Measurements from ENCODE around the gene SLA2. TPM values are rescaled to one million over a fixed set of nuclear protein-coding genes. Genes with fewer than 3 reads are reported as not detected.
"Not testable (repeated sequence)": the region's sequence is repeated elsewhere in the genome, so short reads cannot be mapped to it uniquely, and the experiment has no call there.

The SLA2 gene
- total RNA-seq, 1 donor from 2014 or later = 0.21 TPM

DNA sequence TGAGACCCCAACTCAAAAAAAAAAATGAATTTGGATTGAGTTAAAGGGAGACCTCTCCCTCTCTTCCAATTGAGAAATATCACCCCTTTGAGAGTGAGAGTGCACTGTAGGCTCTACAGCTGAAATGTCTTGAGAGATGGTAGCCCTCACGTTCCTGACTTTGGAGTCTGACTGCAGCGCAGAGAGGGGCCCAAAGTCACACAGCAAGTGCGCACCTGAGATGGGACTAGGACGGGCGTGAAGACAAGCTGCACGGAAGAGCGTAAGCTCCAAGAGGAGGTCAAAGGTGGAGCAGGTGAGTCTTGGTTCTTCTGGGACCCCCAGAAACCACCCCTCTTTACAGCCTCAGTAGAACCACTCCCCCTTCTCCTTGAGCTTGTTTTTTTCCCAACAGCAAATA lies 643 bp downstream of the SLA2 start:
- no peak for DNase-seq

DNA sequence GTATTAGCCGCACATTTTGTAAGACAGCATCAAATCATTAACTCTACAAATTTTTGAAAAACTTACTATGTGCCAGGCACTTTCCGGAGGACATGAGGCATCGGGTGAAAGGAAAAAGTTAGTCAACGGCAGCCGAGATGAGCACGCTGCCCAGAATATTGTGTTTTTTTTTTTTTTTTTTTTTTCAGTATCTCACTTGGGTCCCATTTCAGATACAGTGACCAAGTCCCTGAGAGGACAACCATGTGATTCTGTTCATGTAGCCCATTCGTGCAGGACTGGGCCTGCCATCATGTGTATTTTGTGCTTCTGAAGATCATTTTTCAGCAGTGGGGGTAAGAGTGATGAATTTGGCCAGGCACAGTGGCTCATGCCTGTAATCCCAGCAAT lies 1.3 kb downstream of the SLA2 start:
- no peak for DNase-seq

DNA sequence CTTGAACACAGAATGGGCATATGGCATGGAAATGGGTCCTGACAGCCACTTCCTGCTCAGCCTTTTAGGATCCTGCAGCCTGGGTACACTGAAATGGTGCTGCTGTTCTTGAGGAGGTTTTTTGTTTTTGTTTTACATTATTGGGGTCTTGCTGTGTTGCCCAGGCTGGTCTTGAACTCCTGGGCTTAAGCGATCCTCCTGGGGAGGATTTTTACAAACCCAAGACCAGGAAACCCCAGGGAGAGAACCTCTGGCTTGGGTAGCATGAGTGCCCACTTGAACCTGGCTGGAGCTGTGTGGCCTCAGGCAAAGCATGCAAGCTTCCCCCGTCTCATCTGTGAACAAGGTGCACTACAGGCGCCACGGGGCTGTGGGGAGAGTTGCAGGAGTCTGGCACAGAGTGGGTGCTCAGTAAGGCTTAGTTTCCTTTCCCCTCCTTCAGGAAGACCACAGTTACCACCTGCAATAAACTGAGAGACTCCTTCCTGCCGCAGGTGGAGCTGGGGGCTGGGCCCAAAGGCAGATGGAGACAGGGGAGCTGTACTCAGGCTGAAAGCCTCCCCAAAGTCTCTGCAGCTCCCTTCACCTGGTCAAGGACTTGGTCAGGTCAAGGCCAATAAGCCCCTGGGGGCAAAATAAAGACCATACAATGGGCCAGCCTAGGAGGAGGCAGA lies 1.8 kb downstream of the SLA2 start:
- DNase-seq = no peak

DNA sequence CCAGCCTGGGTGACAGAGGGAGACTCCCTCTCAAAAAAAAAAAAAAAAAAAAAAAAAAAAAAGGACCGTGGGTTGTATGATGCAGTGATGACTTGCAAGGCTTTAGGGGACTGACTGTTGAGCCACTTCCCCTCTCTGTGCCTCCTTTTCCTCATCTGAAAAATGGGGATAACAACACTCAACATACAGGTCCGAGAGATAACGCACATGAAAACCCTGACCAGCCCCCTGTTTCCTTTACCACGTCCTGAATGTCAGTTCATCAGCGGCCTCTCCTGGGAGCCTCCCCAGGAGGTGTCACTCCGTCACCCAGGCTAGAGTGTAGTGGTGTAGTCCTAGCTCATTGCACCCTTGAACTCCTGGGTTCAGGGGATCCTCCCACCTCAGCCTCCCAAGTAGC lies 3.9 kb downstream of the SLA2 start:
- no peak for DNase-seq

DNA sequence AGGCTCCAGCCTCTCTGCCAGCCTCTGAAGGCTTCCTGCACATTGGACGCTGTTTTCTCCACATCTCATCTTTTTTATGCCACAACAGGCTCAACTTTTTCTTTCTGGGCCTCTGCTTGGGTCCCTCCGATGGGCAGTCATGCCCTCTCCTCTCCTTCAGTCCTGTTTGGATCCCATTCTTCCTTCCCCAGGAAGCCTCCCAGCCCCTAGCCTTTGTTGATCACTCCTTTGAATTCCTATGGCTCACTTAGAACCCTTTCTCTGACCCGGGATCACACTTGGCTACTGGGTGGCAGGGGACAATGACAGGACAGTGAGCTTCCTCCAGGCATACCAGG lies 4.5 kb downstream of the SLA2 start:
- no peak for DNase-seq

DNA sequence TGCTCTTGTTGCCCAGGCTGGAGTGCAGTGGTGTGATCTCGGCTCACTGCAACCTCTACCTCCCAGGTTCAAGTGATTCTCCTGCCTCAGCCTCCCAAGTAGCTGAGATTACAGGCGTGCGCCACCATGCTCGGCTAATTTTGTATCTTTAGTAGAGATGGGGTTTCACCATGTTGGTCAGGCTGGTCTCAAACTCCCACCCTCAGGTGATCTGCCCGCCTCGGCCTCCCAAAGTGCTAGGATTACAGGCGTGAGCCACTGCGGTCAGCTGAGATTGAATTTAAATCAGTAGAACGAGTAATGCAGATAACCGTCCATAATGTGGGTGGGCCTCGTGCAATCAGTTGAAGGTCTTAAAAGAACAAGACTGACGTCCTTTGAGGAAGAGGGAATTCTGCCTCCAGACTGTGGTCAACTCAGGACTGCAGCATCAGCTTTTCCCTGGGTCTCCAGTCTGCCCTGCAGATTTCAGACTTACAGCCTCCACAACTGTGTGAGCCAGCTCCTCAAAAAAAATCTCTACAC lies 7.1 kb downstream of the SLA2 start:
- not testable (repeated sequence) for DNase-seq

DNA sequence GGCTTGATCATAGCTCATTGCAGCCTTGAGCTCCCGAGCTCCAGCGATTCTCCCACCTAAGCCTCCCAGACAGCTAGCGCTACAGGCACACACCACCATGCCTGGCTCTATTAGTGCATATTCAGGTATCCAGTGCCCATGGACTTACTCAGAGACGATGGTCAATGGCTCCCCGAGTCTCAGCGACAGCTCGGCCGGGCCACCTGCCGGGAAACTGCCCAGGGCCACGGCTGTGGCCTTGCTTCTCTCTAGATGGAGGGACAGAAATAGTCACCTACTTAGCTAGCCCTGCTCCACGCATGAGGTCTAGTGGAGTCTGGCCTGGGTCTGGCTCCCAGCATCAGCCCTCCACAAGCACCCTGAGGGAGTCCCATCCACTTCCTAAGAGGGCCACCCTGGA lies 11.7 kb downstream of the SLA2 start:
- no peak for DNase-seq

DNA sequence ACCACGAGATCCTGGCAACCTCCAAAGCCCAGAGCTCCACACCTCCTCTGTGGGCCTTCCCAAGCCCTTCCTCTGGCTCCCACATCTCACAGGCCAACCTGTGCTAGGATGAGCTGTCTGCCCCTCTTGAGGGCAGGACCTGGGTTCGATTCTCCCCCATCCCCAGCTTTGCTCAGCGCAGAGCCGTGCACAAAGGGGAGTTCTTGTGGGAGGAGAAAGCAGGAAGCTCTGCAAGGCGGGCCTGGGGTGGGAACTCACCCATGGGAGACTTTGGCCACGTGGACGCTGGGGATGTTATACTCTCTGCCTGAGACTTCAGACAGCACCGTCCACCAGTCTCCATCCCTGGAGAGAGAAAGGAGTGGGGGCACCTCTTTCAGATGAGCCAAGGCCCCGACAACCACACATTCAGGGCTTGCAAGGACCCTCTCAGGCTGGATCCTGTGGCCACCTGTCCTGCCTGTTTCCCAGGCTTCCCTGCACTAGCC lies 12.7 kb downstream of the SLA2 start:
- no peak for DNase-seq

DNA sequence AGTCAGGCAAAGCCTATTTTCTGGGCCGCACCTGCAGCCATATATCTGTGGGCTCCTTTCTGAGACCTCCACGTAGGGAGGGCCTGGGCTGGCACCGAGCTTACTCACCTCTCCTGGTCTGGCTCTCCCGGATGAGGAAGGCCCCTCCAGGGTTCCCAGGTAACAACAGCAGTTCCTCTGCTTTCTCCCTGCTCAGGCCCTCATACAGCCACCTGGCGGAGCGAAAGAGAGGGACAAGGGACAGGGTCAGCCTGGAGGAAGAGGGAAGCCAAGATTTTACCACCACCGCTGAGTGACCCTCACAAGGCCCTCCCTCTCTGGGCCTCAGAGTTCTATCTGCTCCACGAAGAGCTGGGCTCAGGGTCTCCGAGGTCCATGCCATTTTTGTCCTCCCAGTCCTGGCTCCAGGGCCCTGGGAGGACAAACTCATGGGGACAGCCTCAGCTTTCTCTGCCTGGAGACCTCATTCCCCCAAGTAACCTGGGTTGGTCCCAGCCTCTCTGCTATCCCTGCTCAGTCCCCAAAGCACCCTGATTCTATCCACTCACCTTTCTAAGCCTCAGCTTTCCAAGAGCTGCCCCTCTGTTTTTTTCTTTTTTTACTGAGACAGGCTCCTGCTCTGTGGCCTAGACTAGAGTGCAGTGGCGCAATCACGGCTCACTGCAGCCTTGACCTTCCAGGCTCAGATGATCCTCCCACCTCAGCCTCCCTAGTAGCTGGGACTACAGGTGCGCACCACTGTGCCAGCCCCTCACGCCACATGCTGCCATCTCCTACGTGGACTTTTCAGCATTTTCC lies 13.3 kb downstream of the SLA2 start:
- DNase-seq = no peak

DNA sequence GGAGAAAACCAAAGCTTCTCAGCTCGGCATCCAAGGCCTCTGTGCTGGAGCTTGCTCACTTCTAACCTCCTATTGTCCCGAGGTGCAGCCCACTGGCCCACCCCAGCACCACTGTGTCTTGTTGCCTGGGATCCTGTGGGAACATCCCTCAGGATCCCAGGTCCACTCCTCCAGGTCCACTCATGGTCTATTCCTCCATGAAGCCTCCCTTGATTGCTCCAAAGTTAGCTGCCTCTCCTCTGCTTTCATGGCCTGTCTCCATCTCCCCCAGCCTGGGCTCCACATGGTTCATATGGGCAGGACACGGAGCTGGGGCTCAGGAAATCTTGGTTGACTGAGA lies 13.9 kb downstream of the SLA2 start:
- DNase-seq = no peak

DNA sequence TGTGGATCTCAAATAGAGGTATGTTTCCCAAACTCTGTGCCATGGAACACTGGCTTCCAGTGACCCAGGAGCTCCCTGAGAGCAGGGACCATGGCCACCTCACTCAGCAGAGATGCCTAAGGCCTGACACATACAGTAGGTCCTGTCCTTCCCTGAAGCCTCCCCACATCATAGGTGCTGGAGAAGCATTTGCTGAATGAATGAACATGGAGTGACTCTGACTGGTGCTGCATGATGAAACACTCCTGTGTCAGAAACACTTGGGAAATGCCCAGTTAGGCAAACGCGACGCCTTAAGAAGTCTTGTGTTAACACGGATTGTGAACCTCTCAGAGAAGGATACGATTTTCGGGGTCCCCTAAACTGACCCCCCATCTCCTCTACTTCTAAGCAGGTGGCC lies 14.3 kb downstream of the SLA2 start:
- DNase-seq = no peak

DNA sequence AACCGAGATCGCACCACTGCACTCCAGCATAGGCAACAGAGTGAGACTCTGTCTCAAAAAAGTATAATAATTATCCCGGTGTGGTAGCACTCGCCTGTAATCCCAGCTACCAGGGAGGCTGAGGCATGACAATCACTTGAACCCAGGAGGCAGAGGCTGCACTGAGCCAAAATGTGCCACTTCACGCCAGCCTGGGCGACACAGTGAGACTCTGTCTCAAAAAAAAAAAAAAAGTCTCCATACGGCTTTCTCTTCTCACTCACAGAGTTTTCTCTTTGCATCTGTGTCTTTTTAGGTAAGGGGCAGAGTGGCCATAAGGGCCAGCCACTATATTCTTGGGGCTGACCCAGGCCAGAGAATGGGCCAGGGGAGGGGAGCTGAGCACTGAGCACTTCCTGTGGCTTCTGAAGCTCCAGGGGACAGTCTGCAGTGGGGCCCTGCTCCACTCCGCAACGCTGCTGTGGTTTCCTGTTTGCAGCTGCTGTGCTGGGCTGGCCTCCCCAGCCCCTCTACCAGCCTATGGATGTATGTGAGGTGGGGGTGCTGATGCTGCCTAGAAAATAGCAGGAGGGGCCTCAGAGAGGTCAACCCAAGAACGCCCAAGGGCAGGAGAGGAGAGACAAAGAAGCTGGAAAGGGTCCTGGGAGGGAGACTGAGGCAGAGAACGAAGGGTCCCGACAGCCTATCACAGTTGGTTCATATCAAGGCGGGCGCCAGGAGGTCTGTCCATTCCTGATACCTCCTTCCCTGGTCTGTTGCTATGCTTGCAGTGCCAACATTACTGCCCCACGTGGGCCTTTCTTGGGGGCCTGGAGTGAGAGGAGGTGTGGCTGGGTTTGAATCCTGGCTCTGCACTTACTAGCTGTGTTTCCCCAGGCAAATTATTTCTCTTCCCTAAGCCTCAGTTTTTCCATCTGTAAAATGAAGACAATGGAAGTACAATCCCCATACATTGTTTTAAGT lies 16.0 kb downstream of the SLA2 start:
- DNase-seq = no peak

DNA sequence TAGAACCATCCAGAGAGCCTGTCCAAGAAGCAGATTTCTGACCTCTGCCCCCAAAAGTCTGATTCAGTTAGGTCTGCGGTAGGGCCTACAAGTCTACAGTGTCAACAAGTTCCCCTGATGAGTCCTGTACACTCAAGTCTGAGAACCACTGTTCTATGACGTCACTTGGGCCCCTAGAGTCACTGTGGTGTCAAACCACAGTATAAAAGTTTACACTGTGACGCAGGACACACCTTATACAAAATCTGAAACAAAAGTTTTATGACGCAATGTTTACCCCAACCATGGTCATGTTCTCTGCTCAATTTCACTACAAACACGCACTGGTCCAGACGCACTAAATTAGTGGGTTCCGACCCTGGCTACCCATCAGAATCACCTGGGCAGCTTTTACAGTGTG lies 17.9 kb downstream of the SLA2 start:
- DNase-seq = no peak

DNA sequence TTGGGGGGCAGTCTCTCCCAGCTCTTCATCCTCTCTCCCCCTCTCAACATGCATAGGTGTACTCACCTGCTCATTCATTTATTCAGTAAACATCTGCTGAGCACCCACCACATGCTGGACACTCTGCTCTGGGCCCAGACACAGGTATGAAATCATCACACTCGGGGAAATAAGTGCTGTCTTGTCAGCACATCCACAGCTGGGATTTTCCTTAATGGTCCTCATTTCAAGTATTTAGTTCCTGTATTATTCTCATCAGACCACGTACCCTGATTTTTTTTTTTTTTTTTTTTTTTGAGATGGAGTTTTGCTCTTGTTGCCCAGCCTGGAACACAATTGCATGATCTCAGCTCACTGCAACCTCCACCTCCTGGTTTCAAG lies 21.1 kb downstream of the SLA2 start:
- no peak for DNase-seq

DNA sequence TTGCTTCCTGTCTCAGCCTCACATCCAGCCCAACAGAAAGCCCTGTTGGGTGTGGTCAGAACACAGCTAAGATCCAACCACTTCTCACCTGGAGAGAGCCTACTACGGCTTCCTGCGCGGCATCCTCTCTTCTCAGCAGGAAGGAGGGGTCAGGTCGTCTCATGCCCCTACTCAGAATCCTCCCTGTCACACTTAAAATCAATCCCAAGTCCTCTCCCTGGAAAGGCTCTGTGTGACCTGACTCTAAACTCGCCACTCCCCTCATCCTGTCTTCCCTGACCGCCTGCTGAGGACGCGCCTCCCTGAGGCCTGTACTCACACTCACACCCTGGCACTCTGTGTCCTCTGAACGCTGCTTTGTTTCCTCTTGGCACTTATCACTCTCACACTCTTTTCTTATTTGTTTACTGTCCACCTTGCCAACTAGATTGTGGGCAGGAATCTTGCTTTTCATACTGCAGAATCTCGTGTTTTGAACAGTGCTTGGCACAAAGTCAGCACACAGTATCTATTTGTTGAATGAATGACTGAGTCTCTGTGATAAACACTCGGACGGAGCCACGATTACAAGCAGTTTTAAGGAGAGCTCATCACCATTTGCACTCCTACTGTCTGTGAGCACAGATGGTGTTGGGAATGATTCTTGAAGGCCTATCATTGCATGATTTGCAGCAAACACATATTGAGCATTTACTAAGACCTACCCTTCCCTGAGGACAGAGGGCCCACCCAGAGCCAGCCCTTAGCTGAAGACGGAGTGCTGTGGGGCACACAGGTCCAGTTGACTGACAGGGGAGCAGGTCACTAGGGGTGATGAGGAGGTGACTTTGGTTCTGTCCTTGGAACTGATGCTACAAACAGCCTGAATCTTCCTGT lies 21.7 kb downstream of the SLA2 start:
- no peak for DNase-seq

DNA sequence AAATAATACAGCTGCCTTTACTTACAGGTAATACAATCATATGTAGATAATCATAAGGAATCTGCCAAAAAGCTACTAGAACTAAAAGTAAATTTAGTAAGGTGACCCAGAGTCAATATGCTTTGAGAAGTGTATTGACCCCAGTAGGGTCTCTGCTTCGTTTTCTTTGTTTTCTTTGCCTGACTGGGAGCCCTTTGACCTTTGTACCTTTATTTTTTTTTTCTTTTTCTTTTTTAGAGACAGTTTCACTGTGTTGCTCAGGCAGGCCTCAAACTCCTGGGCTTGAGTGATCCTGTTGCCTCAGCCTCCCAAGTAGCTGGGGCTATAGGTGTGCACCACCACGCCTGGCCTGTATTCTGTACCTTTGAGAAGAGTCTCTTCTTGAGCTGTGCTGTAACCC lies 22.6 kb downstream of the SLA2 start:
- no peak for DNase-seq

DNA sequence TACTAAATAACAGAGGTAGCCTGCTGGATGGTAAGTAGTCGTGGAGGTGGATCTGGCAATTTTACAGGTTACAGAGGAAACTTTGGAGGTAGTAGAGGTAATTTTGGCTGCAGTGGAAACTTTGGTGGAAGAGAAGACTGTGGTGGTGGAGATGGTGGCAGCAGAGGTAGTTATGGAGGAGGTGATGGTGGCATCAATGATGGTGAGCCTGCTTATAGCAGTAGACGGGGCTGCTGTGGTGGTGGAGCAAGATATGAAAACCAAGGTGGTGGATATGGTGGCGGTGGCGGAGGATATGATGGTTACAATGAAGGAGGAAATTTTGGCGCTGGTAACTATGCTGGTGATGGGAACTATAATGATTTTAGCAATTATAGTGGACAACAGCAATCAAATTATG lies 25.1 kb downstream of the SLA2 start:
- no peak for DNase-seq

DNA sequence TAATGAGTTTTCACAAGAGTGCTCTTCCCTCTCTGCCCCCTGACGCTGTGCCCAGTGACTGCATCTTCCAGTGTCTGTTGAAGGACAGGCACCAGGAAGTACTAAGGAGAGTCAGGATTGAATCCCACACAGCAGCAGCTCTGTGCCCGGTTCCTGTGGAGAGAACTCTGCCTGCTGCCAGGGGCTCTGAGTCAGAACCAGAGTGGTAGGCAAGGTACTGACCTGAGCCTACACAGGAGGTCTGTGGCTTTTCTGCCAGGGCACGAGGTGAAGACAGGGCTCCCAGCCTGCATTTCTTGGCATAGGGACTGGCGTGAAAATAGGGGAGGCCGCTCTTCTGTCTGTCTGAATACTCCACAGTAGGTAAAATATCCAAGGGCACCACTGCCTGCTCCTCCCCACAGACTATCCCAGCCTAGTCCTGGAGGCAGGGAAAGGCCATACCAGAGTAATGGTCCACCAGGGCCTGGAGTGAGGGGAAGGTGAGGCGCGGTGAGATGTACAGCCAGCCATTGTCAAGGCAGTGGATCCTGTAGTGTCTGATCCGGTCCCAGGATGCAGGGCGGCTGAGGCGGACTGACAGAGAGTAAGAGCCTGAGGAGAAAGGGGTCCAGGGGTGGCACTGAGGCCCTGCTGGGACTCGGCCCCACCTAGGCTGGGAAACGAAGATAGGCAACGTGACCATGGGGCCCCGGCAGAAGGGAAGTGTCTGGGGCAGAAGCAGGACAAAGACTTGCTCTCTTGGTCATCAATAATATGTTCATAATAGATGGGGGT lies 31.0 kb downstream of the SLA2 start:
- DNase-seq = no peak

DNA sequence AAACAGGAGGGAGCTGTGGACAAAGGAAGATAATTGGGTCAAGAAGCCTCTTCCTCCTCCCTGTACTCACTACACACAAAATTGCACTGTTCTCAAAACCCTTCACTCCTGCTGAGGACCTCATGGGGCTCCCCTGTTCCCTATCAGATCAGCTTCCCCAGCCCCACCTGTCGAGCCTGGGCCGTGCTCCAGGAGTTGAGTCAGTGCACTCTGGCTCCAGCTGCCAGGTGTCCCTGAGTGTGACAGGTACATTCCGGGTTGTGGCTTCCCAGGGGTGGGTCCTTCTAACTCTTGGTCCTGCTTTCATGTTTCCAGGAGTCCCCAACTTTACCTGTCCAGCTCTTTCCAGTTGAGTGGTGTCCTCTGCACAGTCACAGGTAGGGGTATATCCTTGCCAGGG lies 32.0 kb downstream of the SLA2 start:
- no peak for DNase-seq

DNA sequence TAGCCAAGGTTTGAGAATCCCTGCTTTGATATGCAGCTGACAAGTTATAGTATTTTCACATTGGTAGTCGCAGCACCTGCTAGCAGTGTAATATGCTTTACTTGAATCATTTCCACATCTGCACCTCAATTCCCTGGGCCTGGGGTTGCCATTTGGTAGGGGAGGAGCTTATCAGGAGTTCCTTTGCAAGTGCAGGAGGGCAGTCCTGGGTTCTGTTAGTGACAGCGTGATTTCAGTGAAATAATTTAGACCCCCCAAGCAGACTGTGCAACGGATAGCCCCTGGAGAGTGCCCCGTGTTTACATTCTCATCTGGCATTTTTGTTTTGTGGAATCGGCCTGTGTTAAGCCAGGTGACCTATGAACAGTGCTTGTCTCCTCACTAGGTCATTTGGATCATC lies 34.4 kb downstream of the SLA2 start:
- no peak for DNase-seq

DNA sequence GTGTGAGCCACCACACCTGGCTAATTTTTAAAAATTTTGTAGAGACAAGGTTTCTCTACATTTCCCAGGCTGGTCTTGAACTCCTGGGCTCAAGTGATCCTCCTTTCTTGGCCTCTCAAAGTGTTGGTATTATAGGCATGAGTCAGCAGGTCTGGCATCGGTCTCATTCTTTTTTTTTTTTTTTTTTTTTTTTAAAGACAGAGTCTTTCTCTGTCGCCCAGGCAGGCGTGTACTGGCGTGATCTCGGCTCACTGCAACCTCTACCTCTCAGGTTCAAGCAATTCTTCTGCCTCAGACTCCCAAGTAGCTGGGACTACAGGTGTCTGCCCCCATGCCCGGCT lies 37.6 kb downstream of the SLA2 start:
- not testable (repeated sequence) for DNase-seq
